WI38 (cell line): ENCODE measurements around the gene GPATCH4.

Experiments used
- H3K4me3 ChIP-seq: 2 replicates; pipeline ENCODE4 v1.5.1; 2011; ENCODE audit warnings: low read depth, mild to moderate bottlenecking, control low read depth, low read length
- CTCF ChIP-seq: IDR thresholded peaks from 2 replicates; pipeline ENCODE4 v1.5.1; 2012; ENCODE audit warnings: low read depth, mild to moderate bottlenecking, control low read depth, low read length

Gene GPATCH4

GRCh38 chr1:156644640-156645039 lies 43.4 kb upstream of the GPATCH4 start:
- no peak for TF ChIP-seq CTCF
- no peak overlapping the region for H3K4me3 ChIP-seq

GRCh38 chr1:156644146-156644545 lies 42.9 kb upstream of the GPATCH4 start:
- no peak for TF ChIP-seq CTCF
- H3K4me3 ChIP-seq, result no peak overlapping the region

DNA sequence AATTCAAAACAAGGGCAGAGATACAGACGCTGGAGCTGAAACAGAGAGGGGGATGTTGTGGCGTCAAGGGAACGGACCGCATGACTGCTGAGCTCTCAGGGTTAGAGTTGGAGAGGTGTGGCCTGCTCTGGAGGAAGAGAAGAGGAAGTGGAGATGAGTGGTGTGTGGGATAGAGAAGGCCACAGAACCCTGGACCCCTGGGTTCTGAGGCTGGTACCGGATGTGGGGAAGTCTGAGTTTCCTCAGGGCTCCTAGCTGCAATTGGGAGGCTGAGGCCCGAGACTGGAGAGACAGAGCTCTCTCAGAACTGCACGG lies 42.5 kb upstream of the GPATCH4 start:
- no peak for TF ChIP-seq CTCF
- H3K4me3 ChIP-seq, result no peak overlapping the region

DNA sequence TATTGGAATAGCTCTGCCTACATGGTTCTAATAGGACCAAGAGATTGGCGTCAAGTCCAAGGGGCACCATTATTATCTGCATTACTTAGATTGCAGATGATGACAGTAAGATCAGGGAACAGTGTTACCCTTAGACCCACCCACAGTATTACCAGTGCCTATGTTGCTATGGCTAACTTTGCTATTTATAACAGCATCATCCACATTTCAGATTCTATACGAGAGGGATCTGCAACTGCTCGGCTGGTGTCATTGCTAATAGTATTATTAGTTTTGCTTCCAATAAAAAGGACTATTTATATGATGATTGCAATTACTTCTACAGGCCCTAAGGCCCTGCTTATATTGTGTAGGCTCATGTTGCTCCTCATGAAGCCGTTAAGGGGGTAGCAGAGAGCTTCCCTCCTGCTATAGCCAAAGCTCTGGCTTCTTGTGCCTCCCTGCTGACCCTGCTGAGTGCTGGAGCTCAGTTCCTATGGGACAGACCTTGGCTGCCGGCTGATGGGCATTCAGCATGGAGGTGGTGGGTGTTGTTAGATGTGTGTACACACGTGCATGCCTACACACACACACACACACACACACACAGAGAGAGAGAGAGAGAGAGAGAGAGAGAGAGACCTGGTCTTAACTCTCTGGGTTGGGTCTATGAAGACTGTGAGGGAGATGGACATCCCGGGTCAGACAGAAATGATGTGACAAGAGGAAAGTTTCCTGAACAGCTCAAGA lies 41.9 kb upstream of the GPATCH4 start:
- TF ChIP-seq CTCF, result no peak
- H3K4me3 ChIP-seq, result no peak overlapping the region

- no peak overlapping the region for H3K4me3 ChIP-seq
- no peak for TF ChIP-seq CTCF
Measured at GRCh38 chr1:156642265-156643048, 41.2 kb upstream of the GPATCH4 start.

DNA sequence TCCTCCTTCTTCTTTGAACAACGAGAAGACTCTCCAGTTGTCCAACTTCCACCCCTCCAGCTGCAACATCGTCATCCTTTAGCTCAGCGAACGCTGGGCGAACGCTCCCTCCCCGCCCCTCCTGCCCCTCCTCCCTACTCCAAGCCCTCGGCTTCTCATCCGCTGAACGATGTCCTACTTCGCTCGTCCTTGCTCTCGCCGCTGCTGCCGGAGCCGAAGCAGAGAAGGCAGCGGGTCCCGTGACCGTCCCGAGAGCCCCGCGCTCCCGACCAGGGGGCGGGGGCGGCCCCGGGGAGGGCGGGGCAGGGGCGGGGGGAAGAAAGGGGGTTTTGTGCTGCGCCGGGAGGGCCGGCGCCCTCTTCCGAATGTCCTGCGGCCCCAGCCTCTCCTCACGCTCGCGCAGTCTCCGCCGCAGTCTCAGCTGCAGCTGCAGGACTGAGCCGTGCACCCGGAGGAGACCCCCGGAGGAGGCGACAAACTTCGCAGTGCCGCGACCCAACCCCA lies 40.5 kb upstream of the GPATCH4 start, which contains the start of gene BCAN:
Gene BCAN (plus strand): TSS at position 357 of the 504 bp plus-strand sequence. CDS start 3,938 bp downstream, outside the sequence.
- no peak for TF ChIP-seq CTCF
- H3K4me3 ChIP-seq, result no peak within 1 kb of the TSS
